Caco-2 (cell line): ENCODE results near the gene TNS4. TPM values are rescaled to one million over a fixed set of nuclear protein-coding genes. Genes with fewer than 3 reads are reported as not detected.

Experiments
- BruUV-seq: library from RNA; stranded (reverse); fragments of 400-500 nt; replicated peaks from 2 replicates; lab custom pipeline; 2021; lab: Mats Ljungman, UMichigan
- CTCF ChIA-PET: fragments of 300-600 bp; sonication (Branson Sonifier 250); formaldehyde crosslinking; loops from one replicate; lab custom pipeline; 2022; ENCODE audit warnings: antibody characterized with exemption; lab: Charles Lee
- POLR2A ChIA-PET: fragments of 300-600 bp; sonication (Branson Sonifier 250); formaldehyde crosslinking; loops from one replicate; lab custom pipeline; 2022; ENCODE audit warnings: antibody characterized with exemption; lab: Charles Lee
- DNase-seq, 2 experiments: peaks; one replicate each; pipeline versions ENCODE4 v3.0.0 to v3.0.0-alpha.2; 2020 to 2022
- H3K27me3 ChIP-seq: replicated peaks from 2 replicates; pipeline ENCODE4 v1.6.0; 2011; ENCODE audit warnings: low read length; ENCODE audit not compliant: control insufficient read depth, insufficient read depth
- H3K36me3 ChIP-seq: 2 replicates; pipeline ENCODE4 v1.5.1; 2011; ENCODE audit warnings: low read length; ENCODE audit not compliant: control insufficient read depth, insufficient read depth
- H3K4me1 ChIP-seq: fragments of 250-450 bp; sonication (Bioruptor Pico); 2 replicates; pipeline ENCODE4 v1.5.1; 2020; ENCODE audit warnings: mild to moderate bottlenecking
- H3K4me3 ChIP-seq: 2 replicates; pipeline ENCODE4 v1.5.1; 2011; ENCODE audit warnings: low read depth, mild to moderate bottlenecking, control low read depth, low read length
- H3K9me3 ChIP-seq: fragments of 250-450 bp; sonication (Bioruptor Pico); 2 replicates; pipeline ENCODE4 v1.5.1; 2020; ENCODE audit warnings: mild to moderate bottlenecking, moderate library complexity
- H3K27ac Mint-ChIP-seq: one replicate; pipeline ENCODE4 v1.8.0; 2022; ENCODE audit warnings: mixed read lengths; ENCODE audit not compliant: unreplicated experiment
- H3K27me3 Mint-ChIP-seq: one replicate; pipeline ENCODE4 v1.8.0; 2022; ENCODE audit warnings: mixed read lengths; ENCODE audit not compliant: insufficient read depth, unreplicated experiment
- H3K36me3 Mint-ChIP-seq: one replicate; pipeline ENCODE4 v1.8.0; 2022; ENCODE audit warnings: mild to moderate bottlenecking, mixed read lengths; ENCODE audit not compliant: insufficient read depth, unreplicated experiment
- H3K4me1 Mint-ChIP-seq: one replicate; pipeline ENCODE4 v1.8.0; 2022; ENCODE audit warnings: low read depth, mixed read lengths; ENCODE audit not compliant: unreplicated experiment
- H3K4me3 Mint-ChIP-seq: one replicate; pipeline ENCODE4 v1.8.0; 2022; ENCODE audit warnings: mild to moderate bottlenecking, moderate library complexity, mixed read lengths; ENCODE audit not compliant: unreplicated experiment
- H3K9me3 Mint-ChIP-seq: one replicate; pipeline ENCODE4 v1.8.0; 2022; ENCODE audit warnings: mixed read lengths; ENCODE audit not compliant: unreplicated experiment
- CTCF ChIP-seq, 2 experiments: fragments of 200-600 bp in 1 of 2; IDR thresholded peaks; 1 replicate in 1 of 2; 2 replicates in 1 of 2; pipeline versions ENCODE4 v1.5.1 to v1.8.0; 2011 to 2022; ENCODE audit warnings: antibody characterized with exemption in 1 of 2, control low read depth in 1 of 2, inconsistent platforms in 1 of 2, low read depth in 1 of 2, low read length in 1 of 2, mild to moderate bottlenecking in 1 of 2, moderate library complexity in 1 of 2; ENCODE audit not compliant: insufficient read depth in 1 of 2, severe bottlenecking in 1 of 2, unreplicated experiment in 1 of 2
- intact Hi-C: fragments of 100-400 bp; cut with micrococcal nuclease; formaldehyde crosslinking; loops from one replicate; pipeline ENCODE4 v1.10.0; 2022; ENCODE audit not compliant: unreplicated experiment
- total RNA-seq: library from RNA; stranded (reverse); gene quantifications from 2 replicates; pipeline ENCODE4 v1.2.3, GENCODE V29; 2022

Gene TNS4
- total RNA-seq, 1 experiment from 2014 or later, result not detected

DNA sequence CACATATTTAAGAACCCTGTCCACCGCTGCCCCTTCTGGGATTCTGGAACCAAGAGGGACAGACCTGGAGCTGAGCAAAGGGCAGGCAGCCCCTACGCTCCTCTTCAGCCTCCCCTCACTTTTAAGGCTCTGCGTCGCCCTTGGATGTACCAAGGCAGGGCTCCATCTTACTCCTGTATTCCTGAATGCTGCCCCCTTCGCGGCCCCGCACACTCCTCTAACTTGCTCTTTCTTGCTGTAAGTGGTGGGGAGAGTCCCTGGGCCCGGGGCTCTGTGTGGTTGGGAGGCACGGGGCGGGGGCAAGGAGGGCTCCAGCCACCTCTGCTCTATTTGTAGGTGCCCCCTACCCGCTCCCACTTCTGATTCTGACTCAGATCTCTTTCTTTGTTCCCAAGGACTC is 1.2 kb downstream of the TNS4 start:
- intact Hi-C loops, result no loop called here
- peaks cover 5% of the 10 kb centered on the region; the same call in 1 of the 2 replicates for H3K4me1 ChIP-seq
- H3K27me3 ChIP-seq, result no peaks in the 10 kb centered on the region
- DNase-seq, result no peak
- CTCF ChIA-PET, result interaction anchor here (1.5 to 2.9 kb wide), 2 partner anchors 24 to 33 kb away, joined by 10 to 15 read pairs; no protein-coding TSS in a partner anchor
- H3K27ac Mint-ChIP-seq, result no peak overlapping the region
- no peaks in the 10 kb centered on the region for H3K9me3 ChIP-seq
- POLR2A ChIA-PET, result no interaction called here
- no peaks in the 10 kb centered on the region for H3K9me3 Mint-ChIP-seq
- peaks cover 6% of the 10 kb centered on the region for H3K4me1 Mint-ChIP-seq
- BruUV-seq, result no TSS peak
- H3K4me3 Mint-ChIP-seq, result peak overlapping the region; percentile 15
- no peaks in the 10 kb centered on the region for H3K36me3 ChIP-seq
- no peak overlapping the region for H3K4me3 ChIP-seq
- TF ChIP-seq CTCF (IDR thresholded peaks at IDR 0.05; ENCODE audit: insufficient read depth in 1 of 2, low read depth in 1 of 2, low read length in 1 of 2, severe bottlenecking in 1 of 2, unreplicated experiment in 1 of 2), result no peak
- no peaks in the 10 kb centered on the region for H3K36me3 Mint-ChIP-seq
- H3K27me3 Mint-ChIP-seq, result no peaks in the 10 kb centered on the region

- Histone ChIP-seq H3K9me3 (no peaks in the 10 kb centered on the region), H3K27me3 (no peaks in the 10 kb centered on the region), H3K4me1 (peaks cover 5% of the 10 kb centered on the region; the same call in 1 of the 2 replicates), H3K4me3 (no peak overlapping the region), H3K36me3 (no peaks in the 10 kb centered on the region)
- no peaks in the 10 kb centered on the region for H3K27me3 Mint-ChIP-seq
- no peak for TF ChIP-seq CTCF (IDR thresholded peaks at IDR 0.05; ENCODE audit: insufficient read depth in 1 of 2, low read depth in 1 of 2, low read length in 1 of 2, severe bottlenecking in 1 of 2, unreplicated experiment in 1 of 2)
- H3K9me3 Mint-ChIP-seq, result no peaks in the 10 kb centered on the region
- no peak overlapping the region for H3K4me3 Mint-ChIP-seq
- CTCF ChIA-PET, result interaction anchor here (1.5 to 2.9 kb wide), 2 partner anchors 24 to 34 kb away, joined by 10 to 15 read pairs; no protein-coding TSS in a partner anchor
- DNase-seq, result peak; percentile 55 to 68
- no TSS peak for BruUV-seq
- H3K27ac Mint-ChIP-seq, result no peak overlapping the region
- intact Hi-C loops, result no loop called here
- H3K36me3 Mint-ChIP-seq, result no peaks in the 10 kb centered on the region
- POLR2A ChIA-PET, result no interaction called here
- peaks cover 6% of the 10 kb centered on the region for H3K4me1 Mint-ChIP-seq
These were observed 1.8 kb downstream of the TNS4 start for GRCh38 chr17:40499551-40500189.

DNA sequence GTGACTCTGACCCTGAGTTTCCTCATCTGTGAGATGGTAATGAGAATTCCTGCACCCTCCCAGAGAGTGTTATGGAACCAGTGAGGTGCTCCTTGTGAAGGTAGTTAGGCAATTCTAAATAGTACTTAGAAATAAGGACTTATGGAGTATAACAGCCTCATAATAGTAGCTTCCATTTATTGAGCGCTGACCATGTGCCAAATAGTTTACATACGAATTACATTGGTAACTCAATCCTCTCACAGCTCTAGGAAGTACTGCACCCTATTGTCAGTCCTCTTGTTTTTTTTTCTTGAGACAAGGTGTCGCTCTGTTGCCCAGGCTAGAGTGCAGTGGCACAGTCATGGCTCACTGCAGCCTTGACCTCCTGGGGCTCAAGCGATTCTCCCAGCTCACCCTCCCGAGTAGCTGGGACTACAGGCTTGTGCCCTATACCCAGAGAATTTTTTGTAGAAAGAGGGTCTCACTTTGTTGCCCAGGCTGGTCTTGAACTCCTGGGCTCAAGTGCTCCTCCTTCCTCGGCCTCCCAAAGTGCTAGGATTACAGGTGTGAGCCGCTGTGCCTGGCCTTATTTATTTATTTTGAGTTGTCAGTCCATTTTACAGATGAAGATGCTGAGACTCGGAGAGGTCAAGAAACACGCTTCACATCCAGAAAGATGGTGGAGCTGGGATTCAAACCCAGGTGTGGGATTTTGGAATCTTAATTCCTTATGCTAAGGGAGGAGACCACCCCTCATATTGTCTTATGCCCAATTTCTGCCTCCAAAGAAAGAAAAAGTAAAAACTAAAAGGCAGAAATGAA is 2.9 kb downstream of the TNS4 start:
- Histone ChIP-seq H3K9me3 (no peaks in the 10 kb centered on the region), H3K4me1 (peaks cover 5% of the 10 kb centered on the region; the same call in 1 of the 2 replicates), H3K36me3 (no peaks in the 10 kb centered on the region), H3K4me3 (no peak overlapping the region), H3K27me3 (no peaks in the 10 kb centered on the region)
- no peak overlapping the region for H3K27ac Mint-ChIP-seq
- TF ChIP-seq CTCF (IDR thresholded peaks at IDR 0.05; ENCODE audit: insufficient read depth in 1 of 2, low read depth in 1 of 2, low read length in 1 of 2, severe bottlenecking in 1 of 2, unreplicated experiment in 1 of 2), result no peak
- H3K36me3 Mint-ChIP-seq, result no peaks in the 10 kb centered on the region
- intact Hi-C loops, result no loop called here
- ChIA-PET CTCF (interaction anchor here (0.8 to 2.9 kb wide), 3 partner anchors 23 to 35 kb away, joined by 3 to 15 read pairs (median 10); no protein-coding TSS in a partner anchor), POLR2A (no interaction called here)
- peaks cover 6% of the 10 kb centered on the region for H3K4me1 Mint-ChIP-seq
- no peaks in the 10 kb centered on the region for H3K9me3 Mint-ChIP-seq
- no peak for DNase-seq
- H3K27me3 Mint-ChIP-seq, result no peaks in the 10 kb centered on the region
- no peak overlapping the region for H3K4me3 Mint-ChIP-seq
- BruUV-seq, result no TSS peak
